ENCODE measurements around the gene SMIM41.

GRCh38 chr12:52157566-52158150 lies 78.2 kb downstream of the SMIM41 start:
- no peak for TF ChIP-seq POLR2A (IDR thresholded peaks at IDR 0.05; ENCODE audit: low read depth)
- no peak for TF ChIP-seq CTCF (IDR thresholded peaks at IDR 0.05)
- TF ChIP-seq POLR2AphosphoS5 (IDR thresholded peaks at IDR 0.05): no peak
- TF ChIP-seq EP300 (IDR thresholded peaks at IDR 0.05): no peak
